GM19468 (cell line): ENCODE measurements around the gene CAB39.

Source experiments
- ATAC-seq: cut with Tn5 transposase; IDR thresholded peaks from one replicate; pipeline ENCODE4 v1.9.1; 2021; ENCODE audit warnings: mild to moderate bottlenecking, moderate library complexity, moderate number of reproducible peaks; ENCODE audit not compliant: unreplicated experiment; ENCODE audit errors: extremely low read depth

Gene CAB39

GRCh38 chr2:230712443-230713330, at the start of gene CAB39:
TSS of gene CAB39 (plus strand) at chr2:230712842. CDS start at chr2:230760002, 47,160 bp downstream.
- peak; percentile 82 for ATAC-seq

GRCh38 chr2:230664128-230664527, 48.5 kb upstream of the CAB39 start:
- ATAC-seq, result no peak

GRCh38 chr2:230664844-230665243, 47.8 kb upstream of the CAB39 start:
- ATAC-seq, result no peak

- ATAC-seq, result no peak
These were observed 47.4 kb upstream of the CAB39 start for GRCh38 chr2:230665263-230665691.

GRCh38 chr2:230666446-230666845, 46.2 kb upstream of the CAB39 start:
- ATAC-seq, result no peak

GRCh38 chr2:230666885-230667712, 45.5 kb upstream of the CAB39 start:
- ATAC-seq, result no peak

- ATAC-seq, result peak; percentile 46
These were observed 44.3 kb upstream of the CAB39 start for GRCh38 chr2:230668184-230668938.

- peak; percentile 5 for ATAC-seq
These were observed 43.7 kb upstream of the CAB39 start for GRCh38 chr2:230668939-230669303.

GRCh38 chr2:230669386-230669950, 43.2 kb upstream of the CAB39 start:
- ATAC-seq, result no peak

- no peak for ATAC-seq
These were observed 41.5 kb upstream of the CAB39 start for GRCh38 chr2:230671117-230671516.

GRCh38 chr2:230672836-230673235, 39.8 kb upstream of the CAB39 start:
- no peak for ATAC-seq

- no peak for ATAC-seq
These were observed 38.2 kb upstream of the CAB39 start for GRCh38 chr2:230674401-230674800.

GRCh38 chr2:230674966-230675672, 37.5 kb upstream of the CAB39 start:
- ATAC-seq, result no peak

GRCh38 chr2:230676546-230676945, 36.1 kb upstream of the CAB39 start:
- ATAC-seq, result no peak

GRCh38 chr2:230677201-230677946, 35.3 kb upstream of the CAB39 start:
- no peak for ATAC-seq

GRCh38 chr2:230678018-230678417, 34.6 kb upstream of the CAB39 start:
- ATAC-seq, result no peak

GRCh38 chr2:230678451-230678850, 34.2 kb upstream of the CAB39 start:
- no peak for ATAC-seq

GRCh38 chr2:230680463-230681170, 32.0 kb upstream of the CAB39 start:
- ATAC-seq, result no peak
